Thyroid gland (tissue), 4 donors: ENCODE data around the gene NBEAL2. TPM values are rescaled to one million over a fixed set of nuclear protein-coding genes. Genes with fewer than 3 reads are reported as not detected.

Source experiments
- DNase-seq, 2 donors: peaks; one replicate each; pipeline ENCODE4 v3.0.0-alpha.2; 2019
- H3K27ac ChIP-seq, 3 donors: fragments of 200-600 bp; sonication (generic); 1 replicate in 2 of 3; 2 replicates in 1 of 3; pipeline ENCODE4 v1.5.1; 2016 to 2019; ENCODE audit warnings: mild to moderate bottlenecking in 1 of 3, moderate library complexity in 1 of 3
- H3K27me3 ChIP-seq: fragments of 200-600 bp; sonication (generic); one replicate; pipeline ENCODE4 v1.5.1; 2019
- H3K36me3 ChIP-seq, 2 donors: fragments of 200-600 bp; sonication (generic); one replicate each; pipeline ENCODE4 v1.5.1; 2016 to 2019
- H3K4me1 ChIP-seq, 2 donors: fragments of 200-600 bp; sonication (generic); one replicate each; pipeline ENCODE4 v1.5.1; 2017 to 2019
- H3K4me3 ChIP-seq, 3 donors: fragments of 200-600 bp; sonication (generic); replicated peaks in 1 of 3; 1 replicate in 2 of 3; 2 replicates in 1 of 3; pipeline ENCODE4 v1.5.1; 2016; ENCODE audit warnings: mild to moderate bottlenecking in 1 of 3
- H3K9me3 ChIP-seq: fragments of 200-600 bp; sonication (generic); one replicate; pipeline ENCODE4 v1.5.1; 2017
- POLR2A ChIP-seq, 2 donors: fragments of 450-650 bp; IDR thresholded peaks; one replicate each; pipeline ENCODE4 v1.6.1; 2017; ENCODE audit warnings: antibody characterized with exemption in 2 of 2, mild to moderate bottlenecking in 2 of 2, moderate library complexity in 1 of 2
- WGBS, 2 donors: methylation state at CpG; one replicate each; pipeline ENCODE4 v1.1.5; 2017; 5-methylcytosine and 5-hydroxymethylcytosine counted together
- intact Hi-C: fragments of 100-400 bp; cut with DNase I; formaldehyde crosslinking; loops from one replicate; pipeline ENCODE4 v1.15.1; 2023
- total RNA-seq, 4 donors: library from RNA; depleted of rRNA; stranded (reverse); fragments of >200 nt; gene quantifications; one replicate each; pipeline ENCODE4 v1.2.3, GENCODE V29; 2016
- TF ChIP-seq, protein P1 (sequence below), 6 experiments: fragments of 200-600 bp in 3 of 6; fragments of 450-650 bp in 3 of 6; sonication (generic) in 3 of 6; IDR thresholded peaks; one replicate each; pipeline ENCODE4 v1.5.1; 2016 to 2019; ENCODE audit warnings: antibody characterized with exemption in 6 of 6, mild to moderate bottlenecking in 2 of 6, inconsistent platforms in 1 of 6, moderate library complexity in 1 of 6

NBEAL2 gene
- total RNA-seq, 4 donors from 2014 or later: 19.4 to 38.6 (median 27.5) TPM

DNA sequence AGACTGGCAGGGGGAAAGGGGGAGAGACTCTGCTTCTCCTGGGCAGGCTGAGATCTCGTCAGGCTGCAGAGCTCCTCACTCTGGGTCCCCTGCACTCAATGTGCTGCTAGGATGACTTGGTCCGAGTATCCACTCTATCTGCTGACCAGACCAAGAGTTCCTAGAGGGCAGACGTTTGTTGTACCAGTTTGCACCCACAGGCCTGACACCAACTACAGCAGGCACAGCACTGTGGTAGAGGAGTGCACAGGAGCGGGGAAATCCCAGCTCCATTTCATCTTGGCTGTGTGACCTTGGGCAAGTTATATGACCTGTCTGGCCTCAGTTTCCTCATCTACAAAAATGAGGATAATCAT is 31.9 kb upstream of the NBEAL2 start:
- H3K4me3 ChIP-seq: no peak overlapping the region
- H3K9me3 ChIP-seq: no peaks in the 10 kb centered on the region
- DNase-seq: no peak
- H3K4me1 ChIP-seq: peaks cover 70 to 78% of the 10 kb centered on the region in 2 donors
- no peak for TF ChIP-seq POLR2A (IDR thresholded peaks at IDR 0.05)
- TF ChIP-seq, protein P1, sequence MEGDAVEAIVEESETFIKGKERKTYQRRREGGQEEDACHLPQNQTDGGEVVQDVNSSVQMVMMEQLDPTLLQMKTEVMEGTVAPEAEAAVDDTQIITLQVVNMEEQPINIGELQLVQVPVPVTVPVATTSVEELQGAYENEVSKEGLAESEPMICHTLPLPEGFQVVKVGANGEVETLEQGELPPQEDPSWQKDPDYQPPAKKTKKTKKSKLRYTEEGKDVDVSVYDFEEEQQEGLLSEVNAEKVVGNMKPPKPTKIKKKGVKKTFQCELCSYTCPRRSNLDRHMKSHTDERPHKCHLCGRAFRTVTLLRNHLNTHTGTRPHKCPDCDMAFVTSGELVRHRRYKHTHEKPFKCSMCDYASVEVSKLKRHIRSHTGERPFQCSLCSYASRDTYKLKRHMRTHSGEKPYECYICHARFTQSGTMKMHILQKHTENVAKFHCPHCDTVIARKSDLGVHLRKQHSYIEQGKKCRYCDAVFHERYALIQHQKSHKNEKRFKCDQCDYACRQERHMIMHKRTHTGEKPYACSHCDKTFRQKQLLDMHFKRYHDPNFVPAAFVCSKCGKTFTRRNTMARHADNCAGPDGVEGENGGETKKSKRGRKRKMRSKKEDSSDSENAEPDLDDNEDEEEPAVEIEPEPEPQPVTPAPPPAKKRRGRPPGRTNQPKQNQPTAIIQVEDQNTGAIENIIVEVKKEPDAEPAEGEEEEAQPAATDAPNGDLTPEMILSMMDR (IDR thresholded peaks at IDR 0.05): no peak
- 84% methylated on average over 4 of the region's 4 CpGs; no CpG with 5 or more reads in 1 of the 2 donors for WGBS, 2 donors
- intact Hi-C loops: no loop called here
- H3K27ac ChIP-seq: peak overlapping the region in 2 of 3 donors; percentile 66 to 79
- H3K27me3 ChIP-seq: no peaks in the 10 kb centered on the region
- no peaks in the 10 kb centered on the region for H3K36me3 ChIP-seq

DNA sequence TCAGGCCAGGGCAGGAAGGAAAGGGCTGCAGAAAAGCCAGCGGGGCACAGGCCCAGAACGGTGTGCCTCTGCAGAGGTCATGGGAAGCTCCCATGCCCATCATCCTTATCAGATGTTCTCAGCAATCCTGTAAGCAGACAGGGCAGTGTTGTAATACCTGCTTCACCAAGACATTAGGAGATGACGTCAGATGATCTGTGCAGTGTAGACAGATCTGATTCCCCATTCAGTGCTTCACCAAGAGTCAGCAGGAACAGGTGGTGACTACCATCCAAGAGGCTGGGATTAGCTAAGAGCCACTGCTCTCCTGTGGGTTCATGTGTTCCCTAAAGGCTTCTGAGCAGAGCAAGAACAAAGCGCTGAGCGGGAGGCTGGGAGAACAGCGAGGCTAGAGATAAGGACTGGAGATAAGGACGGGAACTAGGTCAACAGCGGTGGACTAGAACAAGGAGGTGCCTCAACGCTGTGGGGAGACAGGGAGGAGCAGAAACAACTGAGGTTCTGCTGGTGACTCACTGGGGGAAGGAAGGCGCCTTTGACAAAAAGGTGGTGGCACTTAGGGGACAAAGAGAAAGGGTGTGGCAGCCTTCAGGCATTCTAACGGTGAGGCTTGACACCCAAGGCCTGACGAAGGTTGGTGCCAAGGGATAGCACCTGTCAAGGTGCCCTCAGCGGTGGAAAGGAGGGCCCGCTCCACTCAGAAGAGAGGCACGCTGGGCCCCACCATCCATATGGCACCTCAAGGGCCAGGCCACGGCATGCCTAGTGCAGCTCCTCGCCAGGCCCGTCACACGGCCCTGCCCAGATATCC is 31.3 kb upstream of the NBEAL2 start:
- 46 to 60% methylated on average over 14 to 18 of the region's 19 CpGs for WGBS, 2 donors
- intact Hi-C loops: no loop called here
- no peak for TF ChIP-seq POLR2A (IDR thresholded peaks at IDR 0.05)
- TF ChIP-seq, protein P1 (IDR thresholded peaks at IDR 0.05): no peak
- Histone ChIP-seq H3K9me3 (no peaks in the 10 kb centered on the region), H3K27ac (peak overlapping the region; percentile 28 to 79 (median 66)), H3K4me1 (peaks cover 64 to 76% of the 10 kb centered on the region in 2 donors), H3K4me3 (no peak overlapping the region), H3K36me3 (no peaks in the 10 kb centered on the region), H3K27me3 (no peaks in the 10 kb centered on the region)
- DNase-seq: peak; percentile 52 to 58

DNA sequence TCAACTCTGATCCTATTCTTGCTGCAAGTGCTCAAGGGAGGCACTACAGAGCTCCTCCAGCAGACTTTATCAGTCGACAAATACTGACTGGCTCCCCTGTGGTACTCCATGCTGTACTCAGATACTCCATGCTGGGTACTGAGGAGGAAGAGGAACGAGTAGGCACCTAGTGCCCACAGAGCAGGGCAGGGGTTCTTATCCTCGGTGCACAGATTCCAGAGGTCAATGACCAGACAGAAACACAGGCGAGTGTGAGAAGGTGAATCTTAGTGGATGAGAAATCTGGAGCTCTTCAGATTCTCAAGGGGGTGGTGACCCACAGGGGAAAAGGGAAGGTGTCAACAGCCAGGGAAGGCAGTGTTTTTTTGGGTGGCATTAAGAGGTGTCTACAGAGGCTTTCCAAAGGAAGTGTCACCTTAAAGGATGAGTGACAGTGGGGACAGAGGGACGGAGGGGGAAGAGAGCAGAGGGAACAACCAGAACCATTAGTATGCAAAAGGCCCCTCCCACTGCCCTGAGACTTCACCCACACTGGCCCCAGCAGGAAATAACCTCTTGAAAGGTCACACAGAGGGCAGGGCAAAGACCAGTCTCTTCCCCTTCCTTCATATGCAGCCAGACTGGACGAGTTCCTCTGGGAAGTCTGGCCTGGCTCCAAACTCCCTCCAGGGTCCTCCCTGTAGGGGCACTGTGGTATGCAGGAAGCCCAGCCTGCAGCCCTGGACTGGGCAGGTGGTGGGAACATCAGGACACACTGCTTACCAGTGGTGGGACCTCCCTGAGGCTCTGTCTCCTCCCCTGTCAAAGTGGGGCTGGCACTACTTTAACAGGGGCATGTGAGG is 30.4 kb upstream of the NBEAL2 start:
- intact Hi-C loops: no loop called here
- Histone ChIP-seq H3K4me1 (peaks cover 55 to 75% of the 10 kb centered on the region in 2 donors), H3K4me3 (no peak overlapping the region), H3K27me3 (no peaks in the 10 kb centered on the region), H3K36me3 (no peaks in the 10 kb centered on the region), H3K9me3 (no peaks in the 10 kb centered on the region), H3K27ac (peak overlapping the region; percentile 28 to 79 (median 66))
- peak in 1 of 2 donors; percentile 28 for DNase-seq
- no peak for TF ChIP-seq POLR2A (IDR thresholded peaks at IDR 0.05)
- TF ChIP-seq, protein P1 (IDR thresholded peaks at IDR 0.05): no peak
- 37 to 39% methylated on average over 6 of the region's 6 CpGs for WGBS, 2 donors

DNA sequence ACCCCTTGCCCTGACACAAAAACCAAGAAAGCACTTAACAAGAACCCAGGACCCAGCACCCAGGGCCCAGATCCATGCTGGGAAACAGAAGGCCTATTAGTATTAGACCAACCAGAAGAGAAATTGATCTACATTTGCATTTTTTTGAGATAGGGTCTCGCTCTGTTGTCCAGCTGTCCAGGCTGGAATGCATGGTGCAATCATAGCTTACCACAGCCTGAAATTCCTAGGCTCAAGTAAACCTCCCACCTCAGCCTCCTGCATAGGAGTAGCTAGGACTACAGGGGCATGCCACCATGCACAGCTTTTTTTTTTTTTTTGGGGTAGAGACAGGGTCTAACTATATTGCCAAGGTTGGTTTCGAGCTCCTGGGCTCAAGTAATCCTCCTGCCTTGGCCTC is 29.3 kb upstream of the NBEAL2 start:
- Histone ChIP-seq H3K27ac (no peak overlapping the region), H3K4me1 (peaks cover 44 to 73% of the 10 kb centered on the region in 2 donors), H3K27me3 (no peaks in the 10 kb centered on the region), H3K4me3 (no peak overlapping the region), H3K36me3 (no peaks in the 10 kb centered on the region), H3K9me3 (no peaks in the 10 kb centered on the region)
- no peak for DNase-seq
- intact Hi-C loops: no loop called here
- WGBS, 2 donors: 90 to 100% methylated on average over 2 of the region's 2 CpGs
- no peak for TF ChIP-seq POLR2A (IDR thresholded peaks at IDR 0.05)
- TF ChIP-seq, protein P1 (IDR thresholded peaks at IDR 0.05): no peak
